ENCODE data around the gene PPP2R5D. TPM values are rescaled to one million over a fixed set of nuclear protein-coding genes. Genes with fewer than 3 reads are reported as not detected.

The PPP2R5D gene
- total RNA-seq, 1 experiment from 2014 or later, result 53.7 TPM

DNA sequence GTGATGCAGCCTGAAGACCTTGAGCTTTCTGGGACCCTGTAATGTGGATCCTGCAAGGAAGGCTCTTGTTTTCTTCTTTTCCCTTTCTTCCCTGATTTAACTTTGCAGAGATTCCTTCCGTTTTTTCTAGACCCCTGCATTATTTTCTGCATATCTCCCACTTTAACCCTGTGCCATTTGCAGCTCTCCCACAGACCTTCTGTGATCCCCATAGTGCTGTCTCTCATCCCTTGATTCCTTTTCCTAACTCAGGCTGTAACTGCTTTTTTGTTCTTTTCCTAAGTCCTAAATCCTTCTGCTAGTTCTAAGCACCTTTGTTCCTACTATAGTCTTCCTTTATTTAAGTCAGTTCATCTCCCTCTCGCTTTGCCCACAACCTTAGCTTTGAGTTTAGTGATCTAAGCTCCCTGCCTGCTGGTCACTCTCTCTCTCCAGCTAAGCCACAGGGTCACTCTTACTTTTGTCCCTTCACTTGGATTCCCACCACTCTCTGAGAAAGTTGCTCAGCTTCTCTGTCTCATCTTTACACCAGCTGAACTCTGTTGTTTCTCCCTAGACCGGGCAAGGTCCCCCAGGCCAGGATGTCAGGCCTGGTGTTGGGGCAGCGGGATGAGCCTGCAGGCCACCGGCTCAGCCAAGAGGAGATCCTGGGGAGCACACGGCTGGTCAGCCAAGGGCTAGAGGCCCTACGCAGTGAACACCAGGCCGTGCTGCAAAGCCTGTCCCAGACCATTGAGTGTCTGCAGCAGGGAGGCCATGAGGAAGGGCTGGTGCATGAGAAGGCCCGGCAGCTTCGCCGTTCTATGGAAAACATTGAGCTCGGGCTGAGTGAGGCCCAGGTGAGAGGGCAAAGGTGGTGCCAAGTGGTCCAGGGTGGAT is 76.6 kb downstream of the PPP2R5D start:
- Histone ChIP-seq H3F3A (ENCODE audit: insufficient read depth, low read depth) (peaks cover 15% of the 10 kb centered on the region; the same call in 1 of the 2 replicates), H3K27me3 (ENCODE audit: insufficient read depth, low read depth) (no peaks in the 10 kb centered on the region), H3K36me3 (ENCODE audit: low read depth) (no peaks in the 10 kb centered on the region; the same call in 1 of the 2 replicates), H3K79me2 (ENCODE audit: low read depth) (peaks cover 32% of the 10 kb centered on the region), H3K4me2 (peak overlapping the region; percentile 86), H3K9me2 (ENCODE audit: insufficient read depth) (no peaks in the 10 kb centered on the region), H3K4me1 (replicated peaks; ENCODE audit: insufficient read depth) (peaks cover 22% of the 10 kb centered on the region), H2AFZ (no peak overlapping the region), H3K27ac (peak overlapping the region; percentile 61), H3K9me3 (ENCODE audit: insufficient read depth, low read depth) (no peaks in the 10 kb centered on the region), H3K4me3 (peak overlapping the region; percentile 80), H4K20me1 (ENCODE audit: insufficient read depth) (no peaks in the 10 kb centered on the region)
- no peak for DNase-seq
- intact Hi-C loops (cut with micrococcal nuclease; ENCODE audit: unreplicated experiment), result no loop called here
- TSS peak; percentile 38 for BruUV-seq (replicated peaks)
- ChIA-PET POLR2A (ENCODE audit: unreplicated experiment) (interaction anchor here (0.6 to 0.7 kb wide), 4 partner anchors 15 to 1024 kb away, joined by 3 to 5 read pairs (median 4); partner anchors contain the start of gene PTK7), CTCF (interaction anchor here (0.6 kb wide), 1 partner anchor 83 kb away, joined by 3 read pairs; no protein-coding TSS in a partner anchor)
- TF ChIP-seq, protein P1, sequence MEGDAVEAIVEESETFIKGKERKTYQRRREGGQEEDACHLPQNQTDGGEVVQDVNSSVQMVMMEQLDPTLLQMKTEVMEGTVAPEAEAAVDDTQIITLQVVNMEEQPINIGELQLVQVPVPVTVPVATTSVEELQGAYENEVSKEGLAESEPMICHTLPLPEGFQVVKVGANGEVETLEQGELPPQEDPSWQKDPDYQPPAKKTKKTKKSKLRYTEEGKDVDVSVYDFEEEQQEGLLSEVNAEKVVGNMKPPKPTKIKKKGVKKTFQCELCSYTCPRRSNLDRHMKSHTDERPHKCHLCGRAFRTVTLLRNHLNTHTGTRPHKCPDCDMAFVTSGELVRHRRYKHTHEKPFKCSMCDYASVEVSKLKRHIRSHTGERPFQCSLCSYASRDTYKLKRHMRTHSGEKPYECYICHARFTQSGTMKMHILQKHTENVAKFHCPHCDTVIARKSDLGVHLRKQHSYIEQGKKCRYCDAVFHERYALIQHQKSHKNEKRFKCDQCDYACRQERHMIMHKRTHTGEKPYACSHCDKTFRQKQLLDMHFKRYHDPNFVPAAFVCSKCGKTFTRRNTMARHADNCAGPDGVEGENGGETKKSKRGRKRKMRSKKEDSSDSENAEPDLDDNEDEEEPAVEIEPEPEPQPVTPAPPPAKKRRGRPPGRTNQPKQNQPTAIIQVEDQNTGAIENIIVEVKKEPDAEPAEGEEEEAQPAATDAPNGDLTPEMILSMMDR (conservative IDR thresholded peaks at IDR 0.05), result no peak
- no peak for TF ChIP-seq EZH2 (IDR thresholded peaks at IDR 0.05; ENCODE audit: low read depth)

- Histone ChIP-seq H3K36me3 (ENCODE audit: low read depth) (no peaks in the 10 kb centered on the region; the same call in 1 of the 2 replicates), H3K27ac (no peak overlapping the region), H3K4me3 (no peak overlapping the region), H3K9me3 (ENCODE audit: insufficient read depth, low read depth) (no peaks in the 10 kb centered on the region), H2AFZ (no peak overlapping the region), H3F3A (ENCODE audit: insufficient read depth, low read depth) (peaks cover 12% of the 10 kb centered on the region; the same call in 1 of the 2 replicates), H3K4me1 (replicated peaks; ENCODE audit: insufficient read depth) (peaks cover 22% of the 10 kb centered on the region), H3K79me2 (ENCODE audit: low read depth) (peaks cover 32% of the 10 kb centered on the region), H3K9me2 (ENCODE audit: insufficient read depth) (no peaks in the 10 kb centered on the region), H3K4me2 (no peak overlapping the region; the same call in 1 of the 2 replicates), H3K27me3 (ENCODE audit: insufficient read depth, low read depth) (no peaks in the 10 kb centered on the region), H4K20me1 (ENCODE audit: insufficient read depth) (no peaks in the 10 kb centered on the region)
- intact Hi-C loops (cut with micrococcal nuclease; ENCODE audit: unreplicated experiment), result no loop called here
- TF ChIP-seq, protein P1 (conservative IDR thresholded peaks at IDR 0.05), result no peak
- no peak for TF ChIP-seq EZH2 (IDR thresholded peaks at IDR 0.05; ENCODE audit: low read depth)
- ChIA-PET POLR2A (ENCODE audit: unreplicated experiment) (no interaction called here), CTCF (no interaction called here)
- BruUV-seq (replicated peaks), result no TSS peak
- DNase-seq, result no peak
Measured at GRCh38 chr6:43061861-43062260, 77.5 kb downstream of the PPP2R5D start.

Other genes starting within 250 kb of the PPP2R5D start
- 12.3 and 15.1 TPM in 2 replicates for gene TBCC, start 238.5 kb upstream of the PPP2R5D start, total RNA-seq (2021)
- gene BICRAL, start 202.5 kb upstream of the PPP2R5D start, total RNA-seq (2021), result 8.5 and 12.9 TPM in 2 replicates
- 84.1 and 87.1 TPM in 2 replicates for gene RPL7L1, start 105.0 kb upstream of the PPP2R5D start, total RNA-seq (2021)
- gene PTCRA, start 68.5 kb upstream of the PPP2R5D start, total RNA-seq (2021), result not detected in 2 replicates
- gene CNPY3, start 55.1 kb upstream of the PPP2R5D start, total RNA-seq (2021), result 47.7 and 54.8 TPM in 2 replicates
- 0.57 TPM in 1 of 2 replicates, not detected in the other for gene GNMT, start 23.8 kb upstream of the PPP2R5D start, total RNA-seq (2021)
- gene PEX6, start 5.4 kb upstream of the PPP2R5D start, total RNA-seq (2021), result 25.9 and 31.3 TPM in 2 replicates
- gene MEA1, start 29.4 kb downstream of the PPP2R5D start, total RNA-seq (2021), result 77.0 and 77.6 TPM in 2 replicates
- 104 and 122 TPM in 2 replicates for gene KLHDC3, start 29.7 kb downstream of the PPP2R5D start, total RNA-seq (2021)
- 45.2 and 62.5 TPM in 2 replicates for gene RRP36, start 37.1 kb downstream of the PPP2R5D start, total RNA-seq (2021)
- gene CUL7, start 69.3 kb downstream of the PPP2R5D start, total RNA-seq (2021), result 22.8 and 32.4 TPM in 2 replicates
- 86.2 and 110 TPM in 2 replicates for gene MRPL2, start 74.9 kb downstream of the PPP2R5D start, total RNA-seq (2021)
- 46.2 and 46.7 TPM in 2 replicates for gene KLC4, start 75.1 kb downstream of the PPP2R5D start, total RNA-seq (2021)
- 106 and 110 TPM in 2 replicates for gene PTK7, start 91.7 kb downstream of the PPP2R5D start, total RNA-seq (2021)
- 22.0 and 25.4 TPM in 2 replicates for gene SRF, start 186.7 kb downstream of the PPP2R5D start, total RNA-seq (2021)
- gene CUL9, start 197.6 kb downstream of the PPP2R5D start, total RNA-seq (2021), result 52.8 and 71.6 TPM in 2 replicates
- 43.5 and 57.0 TPM in 2 replicates for gene DNPH1, start 244.9 kb downstream of the PPP2R5D start, total RNA-seq (2021)

All from PC-9 (cell line).